K562 (cell line): ENCODE results near the gene PLD1. TPM values are rescaled to one million over a fixed set of nuclear protein-coding genes. Genes with fewer than 3 reads are reported as not detected.

Experiments used
- ATF3 ChIP-seq, 2 experiments: fragments of 450-650 bp in 1 of 2; sonication (generic) in 1 of 2; formaldehyde crosslinking in 1 of 2; IDR thresholded peaks in 1 of 2; conservative IDR thresholded peaks in 1 of 2; 2 replicates each; pipeline versions ENCODE4 v1.6.1 to v1.8.1; 2016 to 2023; ENCODE audit warnings: mild to moderate bottlenecking in 2 of 2, moderate library complexity in 2 of 2, inconsistent platforms in 1 of 2, missing genetic modification reagents in 1 of 2
- CBFB ChIP-seq: sonication (generic); formaldehyde crosslinking; IDR thresholded peaks from 2 replicates; pipeline ENCODE4 v1.4.0; 2020; ENCODE audit warnings: mild to moderate bottlenecking, missing genetic modification reagents
- CREBBP ChIP-seq: IDR thresholded peaks from one replicate; pipeline ENCODE4 v1.6.1; 2012; ENCODE audit warnings: low read depth, mild to moderate bottlenecking, control low read depth, inconsistent platforms, low read length
- FOSL1 ChIP-seq: fragments of 200-800 bp; sonication (Bioruptor generic); conservative IDR thresholded peaks from 2 replicates; pipeline ENCODE4 v1.6.1; 2016; ENCODE audit warnings: missing genetic modification characterization, missing compliant biosample characterization
- GATA2 ChIP-seq: sonication (generic); formaldehyde crosslinking; IDR thresholded peaks from 2 replicates; pipeline ENCODE4 v1.4.0; 2020; ENCODE audit warnings: mild to moderate bottlenecking, missing genetic modification reagents
- JUND ChIP-seq, 2 experiments: IDR thresholded peaks; 2 replicates in 1 of 2; 3 replicates in 1 of 2; pipeline ENCODE4 v1.6.1; 2011; ENCODE audit warnings: borderline replicate concordance in 2 of 2, low read depth in 2 of 2, low read length in 2 of 2, improper control_type of control experiment in 1 of 2, missing biosample characterization in 1 of 2, missing genetic modification characterization in 1 of 2, missing genetic modification reagents in 1 of 2
- RAD21 ChIP-seq, 2 experiments: fragments of 250-450 bp in 1 of 2; fragments of 450-650 bp in 1 of 2; sonication (Bioruptor Pico) in 1 of 2; formaldehyde crosslinking in 1 of 2; IDR thresholded peaks in 1 of 2; conservative IDR thresholded peaks in 1 of 2; 2 replicates each; pipeline versions ENCODE4 v1.4.0 to v1.8.0; 2020 to 2022; ENCODE audit warnings: mild to moderate bottlenecking in 2 of 2, moderate library complexity in 1 of 2
- REST ChIP-seq, 2 experiments: fragments of 450-650 bp; formaldehyde crosslinking in 1 of 2; IDR thresholded peaks; 2 replicates each; pipeline versions ENCODE4 v1.4.0 to v1.6.1; 2014 to 2020; ENCODE audit warnings: mild to moderate bottlenecking in 2 of 2, borderline replicate concordance in 1 of 2, low read depth in 1 of 2
- SAFB ChIP-seq: fragments of 200-400 bp; formaldehyde crosslinking; IDR thresholded peaks from 2 replicates; pipeline ENCODE4 v1.6.1; 2017; ENCODE audit warnings: low read depth, low read length, borderline replicate concordance
- SNIP1 ChIP-seq: fragments of 450-650 bp; IDR thresholded peaks from 2 replicates; pipeline ENCODE4 v1.7.1; 2017; ENCODE audit warnings: low read depth, mild to moderate bottlenecking
- ZNF316 ChIP-seq: fragments of 450-650 bp; IDR thresholded peaks from 2 replicates; pipeline ENCODE4 v1.6.1; 2016
- polyA plus RNA-seq, 8 experiments: library from polyadenylated mRNA; depleted of rRNA in 4 of 8; stranded (reverse) in 5 of 8; unstranded in 3 of 8; fragments of >200 nt; fragmentation: Nextera tagmentation in 2 of 8; fragmentation: Illumina TruSeq in 1 of 8; extraction: Ambion mirVana in 2 of 8; extraction: Trizol in 1 of 8; gene quantifications; 2 replicates each; pipeline versions ENCODE4 v1.2.1 to v1.2.3, GENCODE V29; 2011 to 2014; ENCODE audit warnings: inconsistent platforms in 1 of 8, missing spikeins in 1 of 8
- total RNA-seq, 7 experiments: library from RNA; depleted of rRNA in 6 of 7; stranded (reverse); fragments of >200 nt in 6 of 7; fragmentation: Illumina TruSeq in 2 of 7; extraction: Trizol in 2 of 7; gene quantifications; 2 replicates each; pipeline versions ENCODE4 v1.2.1 to v1.2.3, GENCODE V29; 2011 to 2021; ENCODE audit warnings: low replicate concordance in 1 of 7
- TF ChIP-seq, protein P1 (sequence below): fragments of 250-450 bp; sonication (Bioruptor Pico); IDR thresholded peaks from 2 replicates; pipeline ENCODE4 v1.4.0; 2020; ENCODE audit warnings: borderline replicate concordance

The PLD1 gene
- total and polyA plus RNA-seq, 9 of the 15 experiments (the other 6 are each of a cell fraction or from before 2014, with no cell fraction given): 8.4 to 26.1 (median 18.6) TPM

- peak; percentile 54; the same call in 1 of the 2 replicates for TF ChIP-seq REST (IDR thresholded peaks at IDR 0.05; ENCODE audit: borderline replicate concordance)
- no peak for TF ChIP-seq REST (CRISPR knock-in tag; IDR thresholded peaks at IDR 0.05; ENCODE audit: low read depth)
- TF ChIP-seq RAD21 (CRISPR knock-in tag; conservative IDR thresholded peaks at IDR 0.05 in 1 of 2, IDR thresholded peaks at IDR 0.05 in 1 of 2): peak; percentile 68 to 81
- TF ChIP-seq GATA2 (CRISPR knock-in tag): no peak
- no peak for TF ChIP-seq CBFB (CRISPR knock-in tag)
- TF ChIP-seq SNIP1: no peak
- TF ChIP-seq, protein P1, sequence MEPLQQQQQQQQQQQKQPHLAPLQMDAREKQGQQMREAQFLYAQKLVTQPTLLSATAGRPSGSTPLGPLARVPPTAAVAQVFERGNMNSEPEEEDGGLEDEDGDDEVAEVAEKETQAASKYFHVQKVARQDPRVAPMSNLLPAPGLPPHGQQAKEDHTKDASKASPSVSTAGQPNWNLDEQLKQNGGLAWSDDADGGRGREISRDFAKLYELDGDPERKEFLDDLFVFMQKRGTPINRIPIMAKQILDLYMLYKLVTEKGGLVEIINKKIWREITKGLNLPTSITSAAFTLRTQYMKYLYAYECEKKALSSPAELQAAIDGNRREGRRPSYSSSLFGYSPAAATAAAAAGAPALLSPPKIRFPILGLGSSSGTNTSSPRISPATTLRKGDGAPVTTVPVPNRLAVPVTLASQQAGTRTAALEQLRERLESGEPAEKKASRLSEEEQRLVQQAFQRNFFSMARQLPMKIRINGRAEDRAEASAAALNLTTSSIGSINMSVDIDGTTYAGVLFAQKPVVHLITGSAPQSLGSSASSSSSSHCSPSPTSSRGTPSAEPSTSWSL (CRISPR knock-in tag): no peak
- peak; percentile 1; the same call in 1 of the 2 replicates for TF ChIP-seq ZNF316
- TF ChIP-seq CREBBP: no peak
- TF ChIP-seq SAFB: no peak
- peak; percentile 60; the same call in 1 of the 2 replicates for TF ChIP-seq JUND (IDR thresholded peaks at IDR 0.05; ENCODE audit: borderline replicate concordance, low read depth, low read length)
- TF ChIP-seq JUND (tag; IDR thresholded peaks at IDR 0.05; ENCODE audit: borderline replicate concordance, low read depth, low read length): peak; percentile 56; the same call in 2 of the 3 replicates
- peak; percentile 85 for TF ChIP-seq ATF3 (IDR thresholded peaks at IDR 0.05)
- TF ChIP-seq ATF3 (CRISPR knock-in tag; conservative IDR thresholded peaks at IDR 0.05): no peak
- TF ChIP-seq FOSL1 (tag): peak; percentile 43
Measured at GRCh38 chr3:171833789-171834460, 23.6 kb upstream of the PLD1 start (continued).
